Hepatocyte (in vitro differentiated cells): ENCODE measurements around the gene TTL. TPM values are rescaled to one million over a fixed set of nuclear protein-coding genes. Genes with fewer than 3 reads are reported as not detected.

ENCODE experiments used
- DNase-seq: peaks from one replicate; pipeline ENCODE4 v3.0.0-alpha.2; 2016; ENCODE audit warnings: low spot score
- H2AFZ ChIP-seq: fragments of 200-600 bp; sonication (generic); 2 replicates; pipeline ENCODE4 v1.6.0; 2016; ENCODE audit warnings: antibody characterized with exemption, mild to moderate bottlenecking
- H3K27ac ChIP-seq: fragments of 200-600 bp; sonication (generic); 2 replicates; pipeline ENCODE4 v1.5.1; 2016; ENCODE audit warnings: mild to moderate bottlenecking
- H3K27me3 ChIP-seq: fragments of 200-600 bp; sonication (generic); 2 replicates; pipeline ENCODE4 v1.6.1; 2016
- H3K36me3 ChIP-seq: fragments of 200-600 bp; sonication (generic); replicated peaks from 2 replicates; pipeline ENCODE4 v1.5.1; 2016; ENCODE audit warnings: low read depth; ENCODE audit not compliant: insufficient read depth
- H3K4me1 ChIP-seq: fragments of 200-600 bp; sonication (generic); 2 replicates; pipeline ENCODE4 v1.5.1; 2016; ENCODE audit warnings: mild to moderate bottlenecking, moderate library complexity; ENCODE audit not compliant: insufficient read depth
- H3K4me2 ChIP-seq: fragments of 200-600 bp; sonication (generic); 2 replicates; pipeline ENCODE4 v1.6.0; 2016
- H3K4me3 ChIP-seq: fragments of 200-600 bp; sonication (generic); 2 replicates; pipeline ENCODE4 v1.5.1; 2016; ENCODE audit warnings: mild to moderate bottlenecking
- H3K79me2 ChIP-seq: fragments of 200-600 bp; sonication (generic); 2 replicates; pipeline ENCODE4 v1.6.0; 2017; ENCODE audit warnings: mild to moderate bottlenecking
- H3K9me2 ChIP-seq: fragments of 200-600 bp; sonication (generic); replicated peaks from 2 replicates; pipeline ENCODE4 v1.6.0; 2017; ENCODE audit warnings: mild to moderate bottlenecking; ENCODE audit not compliant: insufficient read depth
- H3K9me3 ChIP-seq: fragments of 200-600 bp; sonication (generic); 2 replicates; pipeline ENCODE4 v1.5.1; 2016; ENCODE audit warnings: low read depth, mild to moderate bottlenecking
- H4K20me1 ChIP-seq: fragments of 200-600 bp; sonication (generic); 2 replicates; pipeline ENCODE4 v1.6.0; 2016; ENCODE audit warnings: mild to moderate bottlenecking; ENCODE audit not compliant: insufficient read depth, poor library complexity, severe bottlenecking
- EZH2 ChIP-seq: fragments of 200-600 bp; sonication (generic); IDR thresholded peaks from 2 replicates; pipeline ENCODE4 v1.6.1; 2016; ENCODE audit warnings: antibody characterized with exemption, mild to moderate bottlenecking, borderline replicate concordance
- EZH2phosphoT487 ChIP-seq: fragments of 200-600 bp; sonication (generic); IDR thresholded peaks from one replicate; pipeline ENCODE4 v1.6.1; 2018; ENCODE audit warnings: antibody characterized with exemption, mild to moderate bottlenecking, low read depth, moderate library complexity; ENCODE audit not compliant: unreplicated experiment, severe bottlenecking
- WGBS: methylation state at CpG from one replicate; pipeline ENCODE4 v1.1.6; 2016; ENCODE audit warnings: low lambda C conversion rate; ENCODE audit errors: missing lambda C conversion rate; 5-methylcytosine and 5-hydroxymethylcytosine counted together
- polyA plus RNA-seq: library from polyadenylated mRNA; unstranded; fragments of >200 nt; fragmentation: Nextera tagmentation; extraction: Ambion mirVana; gene quantifications from 2 replicates; pipeline ENCODE4 v1.2.1, GENCODE V29; 2016
- total RNA-seq: library from RNA; depleted of rRNA; stranded (reverse); fragments of >200 nt; gene quantifications from 2 replicates; pipeline ENCODE4 v1.2.3, GENCODE V29; 2014
- TF ChIP-seq, protein P1 (sequence below): fragments of 200-600 bp; sonication (generic); IDR thresholded peaks from 2 replicates; pipeline ENCODE4 v1.5.1; 2016; ENCODE audit warnings: antibody characterized with exemption, mild to moderate bottlenecking; ENCODE audit not compliant: poor library complexity

Gene TTL
- total and polyA plus RNA-seq, 2 experiments from 2014 or later: 16.9 to 22.9 TPM

DNA sequence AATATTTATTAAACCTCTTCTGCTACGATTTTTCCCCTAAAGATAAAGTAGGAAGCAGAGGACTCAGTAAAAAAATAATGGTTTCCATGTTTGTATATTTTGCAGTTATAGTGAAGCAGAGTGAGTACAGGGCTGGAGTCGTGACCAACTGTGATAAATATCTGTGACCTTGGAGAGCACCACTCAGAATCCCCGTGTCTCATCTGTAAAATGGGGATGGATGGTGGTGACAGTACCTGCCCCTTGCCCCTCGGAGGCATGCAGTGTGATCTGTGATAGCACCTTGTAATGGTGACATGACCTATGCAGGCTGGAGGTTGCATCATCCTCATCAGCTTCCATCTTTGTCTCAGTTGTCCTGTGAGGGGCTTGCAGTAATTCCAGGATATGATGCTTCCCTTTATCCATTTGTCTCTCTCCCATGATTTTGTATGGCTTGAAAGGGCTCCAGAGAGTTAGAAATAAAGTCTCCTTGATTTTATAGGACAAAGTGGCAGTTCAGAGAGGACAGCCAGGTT, 5.5 kb downstream of the TTL start:
- Histone ChIP-seq H2AFZ (no peak overlapping the region), H4K20me1 (no peaks in the 10 kb centered on the region), H3K9me3 (no peaks in the 10 kb centered on the region), H3K79me2 (peaks cover 51% of the 10 kb centered on the region), H3K36me3 (no peaks in the 10 kb centered on the region), H3K4me3 (no peak overlapping the region), H3K4me2 (no peak overlapping the region), H3K27me3 (no peaks in the 10 kb centered on the region), H3K27ac (no peak overlapping the region), H3K4me1 (peaks cover 8% of the 10 kb centered on the region), H3K9me2 (no peaks in the 10 kb centered on the region)
- no peak for DNase-seq
- TF ChIP-seq EZH2 (no peak), EZH2phosphoT487 (no peak)
- 87% methylated on average over 4 of the region's 4 CpGs for WGBS

DNA sequence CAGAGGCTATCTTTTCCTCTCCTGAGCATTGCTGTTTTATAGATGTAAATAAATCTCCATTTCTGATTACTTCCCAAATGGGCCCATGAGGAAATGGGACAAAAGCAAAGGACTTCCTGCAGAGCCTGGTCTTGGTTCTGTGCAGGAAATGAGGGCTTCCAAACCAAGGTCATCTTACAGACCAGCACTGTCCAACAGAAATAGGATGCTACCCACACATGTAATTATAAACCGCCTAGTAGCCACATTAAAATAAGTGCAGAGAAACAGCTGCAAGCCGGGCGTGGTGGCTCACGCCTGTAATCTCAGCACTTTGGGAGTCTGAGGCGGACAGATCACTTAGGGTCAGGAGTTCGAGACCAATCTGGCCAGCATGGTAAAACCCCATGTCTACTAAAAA, 6.2 kb downstream of the TTL start:
- Histone ChIP-seq H2AFZ (no peak overlapping the region), H3K4me3 (no peak overlapping the region), H3K4me1 (peaks cover 8% of the 10 kb centered on the region), H3K27ac (no peak overlapping the region), H3K9me2 (no peaks in the 10 kb centered on the region), H3K27me3 (no peaks in the 10 kb centered on the region), H3K79me2 (peaks cover 51% of the 10 kb centered on the region), H3K9me3 (no peaks in the 10 kb centered on the region), H3K36me3 (no peaks in the 10 kb centered on the region), H3K4me2 (no peak overlapping the region), H4K20me1 (no peaks in the 10 kb centered on the region)
- TF ChIP-seq, protein P1, sequence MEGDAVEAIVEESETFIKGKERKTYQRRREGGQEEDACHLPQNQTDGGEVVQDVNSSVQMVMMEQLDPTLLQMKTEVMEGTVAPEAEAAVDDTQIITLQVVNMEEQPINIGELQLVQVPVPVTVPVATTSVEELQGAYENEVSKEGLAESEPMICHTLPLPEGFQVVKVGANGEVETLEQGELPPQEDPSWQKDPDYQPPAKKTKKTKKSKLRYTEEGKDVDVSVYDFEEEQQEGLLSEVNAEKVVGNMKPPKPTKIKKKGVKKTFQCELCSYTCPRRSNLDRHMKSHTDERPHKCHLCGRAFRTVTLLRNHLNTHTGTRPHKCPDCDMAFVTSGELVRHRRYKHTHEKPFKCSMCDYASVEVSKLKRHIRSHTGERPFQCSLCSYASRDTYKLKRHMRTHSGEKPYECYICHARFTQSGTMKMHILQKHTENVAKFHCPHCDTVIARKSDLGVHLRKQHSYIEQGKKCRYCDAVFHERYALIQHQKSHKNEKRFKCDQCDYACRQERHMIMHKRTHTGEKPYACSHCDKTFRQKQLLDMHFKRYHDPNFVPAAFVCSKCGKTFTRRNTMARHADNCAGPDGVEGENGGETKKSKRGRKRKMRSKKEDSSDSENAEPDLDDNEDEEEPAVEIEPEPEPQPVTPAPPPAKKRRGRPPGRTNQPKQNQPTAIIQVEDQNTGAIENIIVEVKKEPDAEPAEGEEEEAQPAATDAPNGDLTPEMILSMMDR: no peak
- TF ChIP-seq EZH2phosphoT487 (no peak), EZH2 (no peak)
- DNase-seq: no peak
- 84% methylated on average over 6 of the region's 6 CpGs for WGBS

DNA sequence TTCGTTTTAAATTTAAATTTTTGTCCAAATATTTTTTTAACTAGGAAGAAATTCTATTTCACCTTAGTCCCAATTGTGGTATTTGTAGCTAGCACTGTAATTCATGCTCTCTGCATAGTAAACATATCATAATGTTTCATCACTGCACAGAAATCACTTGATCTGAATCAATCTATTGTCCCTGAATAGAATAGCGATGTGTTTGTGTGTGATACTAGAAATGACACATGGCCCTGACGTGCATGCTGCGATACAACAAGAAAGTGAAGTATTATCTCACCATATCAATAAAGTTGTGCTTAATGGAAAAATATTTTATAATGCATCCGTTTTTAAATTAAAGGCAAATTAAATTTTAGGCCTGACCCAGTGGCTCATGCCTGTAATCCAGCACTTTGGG, 10.0 kb downstream of the TTL start:
- Histone ChIP-seq H3K36me3 (no peaks in the 10 kb centered on the region), H2AFZ (no peak overlapping the region), H3K27me3 (no peaks in the 10 kb centered on the region), H3K4me3 (no peak overlapping the region), H3K4me1 (no peaks in the 10 kb centered on the region), H3K79me2 (peaks cover 14% of the 10 kb centered on the region), H4K20me1 (no peaks in the 10 kb centered on the region), H3K4me2 (no peak overlapping the region), H3K9me3 (no peaks in the 10 kb centered on the region), H3K9me2 (no peaks in the 10 kb centered on the region), H3K27ac (no peak overlapping the region)
- no peak for TF ChIP-seq EZH2phosphoT487
- TF ChIP-seq, protein P1: no peak
- no peak for TF ChIP-seq EZH2
- no peak for DNase-seq
- WGBS: 95% methylated on average over 5 of the region's 5 CpGs

DNA sequence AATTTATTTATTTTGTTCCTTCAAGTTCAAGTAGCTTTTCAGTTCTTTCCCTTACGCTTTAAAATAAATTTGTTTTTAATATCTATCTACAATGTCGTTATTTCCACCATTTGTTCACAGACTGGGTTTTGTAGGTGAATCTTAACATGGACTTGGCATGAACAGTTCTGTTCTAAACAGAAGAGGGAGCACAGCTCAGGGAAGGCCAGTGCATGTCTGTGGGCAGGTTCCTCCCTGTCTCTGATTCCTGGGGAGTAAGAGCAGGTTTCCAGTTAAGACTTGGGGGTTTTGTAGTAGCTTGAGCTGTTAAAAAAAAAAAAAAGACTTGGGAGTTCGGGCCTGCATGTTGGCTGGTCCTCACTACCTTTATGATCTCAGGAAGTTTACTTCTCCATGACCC, 11.1 kb downstream of the TTL start:
- Histone ChIP-seq H3K79me2 (peaks cover 9% of the 10 kb centered on the region), H3K9me2 (no peaks in the 10 kb centered on the region), H4K20me1 (no peaks in the 10 kb centered on the region), H3K36me3 (no peaks in the 10 kb centered on the region), H3K27me3 (no peaks in the 10 kb centered on the region), H3K4me2 (no peak overlapping the region), H3K27ac (no peak overlapping the region), H3K4me3 (no peak overlapping the region), H2AFZ (no peak overlapping the region), H3K9me3 (no peaks in the 10 kb centered on the region), H3K4me1 (no peaks in the 10 kb centered on the region)
- TF ChIP-seq, protein P1: no peak
- TF ChIP-seq EZH2: no peak
- no peak for TF ChIP-seq EZH2phosphoT487
- DNase-seq: no peak
- WGBS: 73% methylated on average over 3 of the region's 3 CpGs
